ENCODE results near the gene ZNF501.

- no peak for TF ChIP-seq CTCF (IDR thresholded peaks at IDR 0.05)
- no peak for TF ChIP-seq POLR2A (IDR thresholded peaks at IDR 0.05)
- TF ChIP-seq POLR2AphosphoS5 (IDR thresholded peaks at IDR 0.05): peak; percentile 88 to 97 (median 89)
- no peak for TF ChIP-seq EP300 (IDR thresholded peaks at IDR 0.05)
These were observed 32.2 kb downstream of the ZNF501 start, which contains the start of the genes KIAA1143 and KIF15 for GRCh38 chr3:44761424-44762169.
